Measurements from ENCODE around the gene SNX18. TPM values are rescaled to one million over a fixed set of nuclear protein-coding genes. Genes with fewer than 3 reads are reported as not detected.
"Not testable (repeated sequence)": the region's sequence is repeated elsewhere in the genome, so short reads cannot be mapped to it uniquely, and the experiment has no call there.

The SNX18 gene
- polyA plus RNA-seq, 3 donors, result 30.0 to 32.7 (median 31.0) TPM

DNA sequence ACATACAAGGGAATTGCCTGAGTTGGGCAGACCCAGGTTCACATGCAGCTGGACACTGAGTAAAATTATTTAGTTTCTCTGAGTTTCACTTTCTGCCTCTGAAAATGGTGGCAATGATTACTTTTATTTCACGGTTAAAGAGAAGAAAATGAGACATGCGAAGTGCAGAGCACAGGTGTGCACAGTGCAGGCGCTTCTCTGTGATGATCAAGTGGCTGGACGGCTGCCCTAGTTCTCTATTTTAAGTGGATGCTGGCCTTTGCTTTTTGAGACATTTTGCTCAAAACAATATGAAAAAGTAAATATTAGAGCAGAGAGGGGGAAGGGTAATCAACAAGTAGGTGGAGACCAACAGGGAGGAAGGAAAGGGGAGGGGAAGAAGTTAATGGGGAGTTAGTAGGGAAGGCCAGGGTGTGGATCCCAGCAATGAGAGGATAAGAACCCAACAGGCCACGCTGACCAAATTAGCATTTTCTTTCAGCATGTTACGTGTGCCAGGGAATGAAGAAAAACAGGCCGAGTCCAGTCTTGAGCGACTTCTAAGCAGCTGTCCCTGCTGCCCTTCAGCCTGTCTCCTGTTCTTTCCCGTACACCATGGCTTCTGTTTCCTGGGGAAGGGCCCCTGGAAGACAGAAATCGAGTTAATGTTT lies 16.1 kb downstream of the SNX18 start:
- DNase-seq (ENCODE audit: extremely low read depth in 1 of 11, low read depth in 9 of 11, low spot score in 4 of 11), result peak in 1 of 11 donors; percentile 53

DNA sequence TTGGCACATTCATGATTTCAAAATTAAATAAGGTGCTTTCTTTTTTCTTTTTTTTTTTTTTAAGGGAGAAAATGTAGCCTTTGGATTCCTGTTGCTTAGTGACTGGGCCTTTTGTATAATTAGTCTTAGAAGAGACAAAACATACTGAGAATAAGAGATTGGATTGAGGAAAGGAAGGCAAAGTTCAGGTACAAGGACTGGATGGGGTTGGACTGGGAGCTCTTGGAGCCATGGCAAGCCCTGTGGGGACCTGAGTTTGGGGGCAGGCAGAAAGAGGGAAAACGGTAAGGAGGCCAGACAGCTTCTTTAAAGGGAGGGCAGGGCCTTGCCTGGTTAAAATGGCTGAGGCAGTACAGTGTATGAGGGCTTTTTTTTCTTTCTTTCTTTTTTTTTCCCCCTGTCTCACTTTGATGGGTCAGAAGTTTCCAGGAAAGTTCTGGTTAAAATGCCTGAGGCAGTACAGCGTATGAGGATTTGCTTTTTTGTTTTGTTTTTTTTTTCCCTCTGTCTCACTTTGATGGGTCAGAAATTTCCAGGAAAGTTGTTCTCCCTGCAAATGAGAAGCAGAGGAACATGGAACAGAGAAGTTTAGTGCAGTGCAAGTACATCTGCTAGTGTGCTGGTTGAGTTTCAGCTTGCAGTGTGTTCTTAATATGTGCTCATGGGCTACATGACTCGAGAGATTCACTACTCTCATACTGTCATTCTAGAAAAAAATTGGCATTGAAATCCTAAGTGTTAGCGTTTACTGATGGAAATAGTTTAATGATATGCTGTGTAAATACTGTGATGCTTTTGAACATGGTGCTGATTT lies 16.8 kb downstream of the SNX18 start:
- DNase-seq (ENCODE audit: extremely low read depth in 1 of 11, low read depth in 9 of 11, low spot score in 4 of 11), result no peak

DNA sequence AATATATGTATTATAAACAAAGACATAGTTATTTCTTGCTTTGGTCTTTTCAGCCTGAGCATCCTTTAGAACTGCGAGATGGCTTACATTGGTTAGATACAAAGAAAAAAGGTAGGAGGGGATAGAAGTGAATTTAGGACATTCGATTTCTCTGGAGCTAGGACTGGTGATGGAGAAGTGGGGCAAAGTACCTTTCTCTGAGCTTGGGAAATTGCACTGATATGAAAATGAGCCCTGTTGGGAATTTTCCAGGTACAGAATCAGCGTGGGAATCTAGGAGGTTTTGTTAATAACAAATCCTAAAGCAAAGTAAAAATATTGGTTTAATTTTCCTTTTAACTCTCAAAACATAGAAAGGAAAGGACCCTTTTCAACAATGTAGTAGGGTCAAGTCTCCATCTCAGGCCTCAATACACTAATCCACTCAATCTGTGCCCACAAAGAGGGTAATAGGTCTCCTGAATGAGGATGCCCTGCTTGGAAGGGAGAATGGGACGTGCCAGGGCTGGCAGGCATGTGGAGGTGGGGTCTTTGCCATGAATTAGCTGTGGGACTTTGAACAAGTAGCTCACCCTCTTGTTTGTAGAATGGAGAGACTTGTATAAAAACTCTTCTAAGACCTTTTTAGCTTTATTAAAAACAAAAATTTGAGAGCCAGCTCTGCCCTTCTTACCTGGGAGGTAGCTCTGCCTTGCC lies 17.7 kb downstream of the SNX18 start:
- no peak for DNase-seq (ENCODE audit: extremely low read depth in 1 of 11, low read depth in 9 of 11, low spot score in 4 of 11)

DNA sequence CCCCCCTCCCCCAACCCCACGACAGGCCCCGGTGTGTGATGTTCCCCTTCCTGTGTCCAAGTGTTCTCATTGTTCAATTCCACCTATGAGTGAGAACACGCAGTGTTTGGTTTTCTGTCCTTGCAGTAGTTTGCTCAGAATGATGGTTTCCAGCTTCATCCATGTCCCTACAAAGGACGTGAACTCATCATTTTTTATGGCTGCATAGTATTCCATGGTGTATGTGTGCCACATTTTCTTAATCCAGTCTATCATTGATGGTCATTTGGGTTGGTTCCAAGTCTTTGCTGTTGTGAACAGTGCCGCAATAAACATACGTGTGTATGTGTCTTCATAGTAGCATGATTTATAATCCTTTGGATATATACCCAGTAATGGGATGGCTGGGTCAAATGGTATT lies 18.8 kb downstream of the SNX18 start:
- DNase-seq (ENCODE audit: extremely low read depth in 1 of 11, low read depth in 9 of 11, low spot score in 4 of 11), result not testable (repeated sequence)

DNA sequence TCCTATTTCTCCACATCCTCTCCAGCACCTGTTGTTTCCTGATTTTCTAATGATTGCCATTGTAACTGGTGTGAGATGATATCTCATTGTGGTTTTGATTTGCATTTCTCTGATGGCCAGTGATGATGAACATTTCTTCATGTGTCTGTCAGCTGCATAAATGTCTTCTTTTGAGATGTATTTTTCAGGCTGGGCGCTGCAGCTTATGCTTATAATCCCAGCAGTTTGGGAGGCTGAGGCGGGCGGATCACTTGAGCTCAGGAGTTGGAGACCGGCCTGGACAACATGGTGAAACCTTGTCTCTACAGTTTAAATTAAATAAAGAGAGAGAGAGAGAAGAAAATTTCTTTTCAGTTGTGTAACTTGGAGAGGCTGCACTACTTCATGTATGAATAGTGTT lies 19.3 kb downstream of the SNX18 start:
- not testable (repeated sequence) for DNase-seq (ENCODE audit: extremely low read depth in 1 of 11, low read depth in 9 of 11, low spot score in 4 of 11)

DNA sequence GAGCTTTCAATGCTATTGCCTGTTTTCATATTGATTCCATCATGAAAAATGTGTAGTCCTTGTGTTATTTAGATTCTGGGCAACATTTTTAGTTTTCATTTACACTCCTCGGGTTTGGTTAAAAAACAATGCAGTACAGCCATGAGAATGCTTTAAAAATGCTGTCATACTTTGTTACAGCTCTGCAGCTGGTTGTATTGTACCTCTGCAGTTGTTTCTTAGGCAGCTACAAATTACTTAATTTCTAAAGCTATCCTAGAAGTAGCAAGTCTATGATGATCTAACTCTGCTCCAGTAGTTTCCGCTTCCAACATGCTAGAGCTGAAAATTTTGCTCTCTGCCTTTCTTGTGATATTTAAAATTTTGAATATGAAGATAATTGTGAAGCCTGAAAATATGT lies 20.2 kb downstream of the SNX18 start:
- DNase-seq (ENCODE audit: extremely low read depth in 1 of 11, low read depth in 9 of 11, low spot score in 4 of 11), result no peak

DNA sequence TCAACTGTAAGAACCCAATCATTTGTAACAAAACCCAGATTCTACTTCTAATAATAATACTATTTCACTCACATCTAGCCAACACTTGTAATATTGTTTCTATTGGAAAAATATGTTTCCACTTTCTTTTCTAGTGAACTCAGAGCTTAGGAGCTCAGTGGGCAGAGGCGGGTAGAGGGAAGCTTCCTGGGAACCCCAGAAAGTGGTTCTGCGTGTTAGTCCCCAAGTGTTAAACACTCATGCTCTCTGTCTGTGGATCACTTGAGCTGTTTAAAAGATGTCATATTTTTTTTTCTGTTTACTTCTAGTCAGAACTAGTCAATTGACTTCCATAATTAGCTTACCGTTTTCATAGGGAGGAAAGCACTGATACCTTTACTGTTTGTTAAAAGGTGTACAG lies 20.6 kb downstream of the SNX18 start:
- DNase-seq (ENCODE audit: extremely low read depth in 1 of 11, low read depth in 9 of 11, low spot score in 4 of 11), result no peak

DNA sequence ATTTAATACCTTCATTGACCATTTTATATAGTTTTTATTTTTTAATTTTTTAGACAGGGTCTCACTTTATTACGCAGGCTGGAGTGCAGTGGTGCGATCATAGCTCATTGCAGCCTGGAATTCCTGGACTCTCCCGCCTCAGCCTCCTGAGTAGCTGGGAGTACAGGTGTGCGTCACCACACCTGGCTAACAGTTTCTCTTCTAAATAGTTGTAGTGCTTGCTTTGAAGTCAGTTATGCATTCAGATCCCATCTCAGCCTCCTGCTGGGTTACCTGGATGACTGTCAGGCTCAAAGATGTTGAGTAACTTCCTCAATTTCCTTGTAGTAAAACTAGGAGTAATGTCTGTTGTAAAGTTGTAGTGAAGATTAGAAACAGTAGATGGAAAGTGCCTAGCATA lies 21.4 kb downstream of the SNX18 start:
- DNase-seq (ENCODE audit: extremely low read depth in 1 of 11, low read depth in 9 of 11, low spot score in 4 of 11), result no peak

DNA sequence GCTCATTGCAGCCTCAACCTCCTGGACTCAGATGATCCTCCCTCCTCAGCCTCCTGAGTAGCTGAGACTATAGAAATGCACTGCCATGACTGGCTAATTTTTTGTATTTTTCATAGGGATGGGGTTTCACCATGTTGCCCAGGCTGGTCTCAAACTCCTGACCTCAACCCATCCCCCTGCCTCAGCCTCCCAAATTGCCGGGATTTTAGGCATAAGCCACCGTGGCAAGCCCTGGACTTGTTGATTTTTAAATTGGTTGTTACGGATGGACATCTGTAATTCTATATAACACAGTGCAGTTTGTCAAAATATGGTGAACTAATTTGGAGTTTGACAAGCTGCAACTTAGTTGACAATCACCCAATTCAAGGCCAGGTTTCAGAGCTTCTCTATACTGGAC lies 22.7 kb downstream of the SNX18 start:
- DNase-seq (ENCODE audit: extremely low read depth in 1 of 11, low read depth in 9 of 11, low spot score in 4 of 11), result no peak

DNA sequence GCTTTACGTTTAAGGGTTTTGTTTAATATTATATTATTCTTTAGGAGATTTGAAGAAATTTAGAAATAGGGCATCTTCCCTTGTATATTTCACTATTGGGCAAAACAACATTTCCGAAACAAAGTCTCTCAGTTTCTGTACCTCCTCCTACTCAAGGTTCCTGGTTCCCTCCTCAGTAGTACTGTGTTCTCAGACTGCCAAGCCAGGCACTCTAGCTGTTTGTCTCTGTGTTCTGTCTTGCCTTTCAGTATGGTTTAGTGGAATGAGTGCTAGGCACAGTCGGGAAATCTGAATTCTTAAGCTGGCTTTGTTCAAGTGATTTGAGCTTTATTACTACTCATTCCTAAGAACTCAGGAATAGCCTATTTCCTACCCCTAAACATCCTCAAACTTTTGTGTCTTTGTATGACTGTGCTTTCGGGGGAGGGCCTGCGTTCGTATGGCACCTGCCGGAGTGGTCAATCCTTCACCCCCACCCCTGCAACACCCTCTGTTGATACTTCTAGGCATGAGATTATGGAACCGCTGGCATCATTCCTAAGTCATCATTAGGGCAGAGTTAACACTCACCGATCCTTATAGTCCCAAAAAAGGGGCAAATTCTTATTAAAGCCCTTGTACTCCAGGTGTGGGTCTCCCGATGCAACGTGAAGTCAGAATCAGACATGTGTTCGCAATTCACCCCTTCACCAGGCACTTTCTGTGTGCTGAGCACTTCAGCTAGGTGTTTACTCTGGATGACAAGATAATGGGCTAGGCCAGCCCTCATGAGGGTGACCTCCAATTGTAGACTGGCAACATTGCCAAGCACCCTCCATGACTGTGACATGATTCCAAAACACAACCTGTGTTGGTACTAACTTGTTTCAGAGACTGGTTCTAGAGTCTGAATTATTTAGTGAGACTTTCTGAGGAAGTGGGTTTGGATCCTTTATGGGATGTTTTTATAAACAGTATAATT lies 24.5 kb downstream of the SNX18 start:
- DNase-seq (ENCODE audit: extremely low read depth in 1 of 11, low read depth in 9 of 11, low spot score in 4 of 11), result no peak

DNA sequence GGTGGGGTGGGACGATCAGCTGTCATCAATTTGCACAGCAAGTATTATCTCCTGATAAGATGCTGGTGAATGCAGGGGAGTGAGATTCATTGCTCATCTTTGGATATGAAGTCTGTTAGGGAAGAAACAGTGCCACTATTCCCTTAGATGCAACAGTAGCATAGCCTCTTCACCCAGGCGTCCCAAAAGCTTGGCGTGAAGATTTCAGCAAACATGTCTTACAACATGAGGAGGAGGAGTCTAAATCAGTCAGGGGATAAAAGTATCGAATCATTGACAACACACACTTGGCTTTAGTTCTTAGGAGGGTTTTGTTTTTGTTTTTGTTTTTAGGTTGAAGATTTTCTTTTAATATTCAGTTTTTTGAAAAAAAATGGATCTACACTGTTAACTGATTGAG lies 26.5 kb downstream of the SNX18 start:
- no peak for DNase-seq (ENCODE audit: extremely low read depth in 1 of 11, low read depth in 9 of 11, low spot score in 4 of 11)

DNA sequence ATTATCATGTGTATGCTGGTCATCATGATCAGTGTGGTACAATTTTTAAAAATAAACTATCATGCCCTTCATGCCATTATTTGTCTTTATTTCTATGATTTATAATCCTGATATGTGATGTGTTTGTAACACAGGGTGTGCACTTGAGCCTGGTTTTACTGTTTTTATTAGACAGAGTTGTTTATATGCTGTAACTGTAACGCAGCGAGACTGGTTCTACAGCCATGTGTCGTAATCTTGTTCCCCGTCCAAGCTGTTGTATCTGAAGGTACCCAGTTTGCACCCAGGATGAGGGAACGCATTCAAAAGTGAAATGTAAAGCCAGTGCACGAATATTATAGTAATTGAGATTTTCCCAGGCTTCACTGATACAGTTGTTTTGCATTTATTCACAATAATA lies 28.2 kb downstream of the SNX18 start:
- DNase-seq (ENCODE audit: extremely low read depth in 1 of 11, low read depth in 9 of 11, low spot score in 4 of 11), result no peak

DNA sequence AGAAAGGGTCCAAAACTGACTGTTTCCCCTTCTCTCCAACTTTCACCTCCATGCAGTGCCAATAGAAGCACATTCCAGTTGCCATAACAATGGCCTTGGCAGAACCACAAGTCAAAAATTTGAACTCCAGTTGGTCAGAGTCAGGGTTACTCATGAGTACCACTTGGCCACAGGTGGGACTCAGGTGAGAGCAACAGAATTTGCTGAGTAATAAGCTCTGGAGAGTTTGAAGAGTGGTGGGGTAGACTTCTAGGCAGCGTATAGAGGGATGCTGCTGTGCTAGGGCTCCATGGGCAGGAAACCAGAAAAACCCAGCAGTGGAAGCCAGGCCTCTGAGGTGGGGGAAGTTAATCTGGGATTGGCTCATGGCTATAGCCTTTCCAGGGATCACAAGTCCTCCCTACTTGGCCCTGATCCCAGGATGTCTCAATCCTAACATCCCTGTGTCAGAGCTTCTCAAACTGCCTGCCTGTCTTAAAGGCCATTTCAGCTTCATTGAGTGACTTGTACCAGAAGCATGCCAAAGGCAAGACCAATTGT lies 30.2 kb downstream of the SNX18 start:
- DNase-seq (ENCODE audit: extremely low read depth in 1 of 11, low read depth in 9 of 11, low spot score in 4 of 11), result no peak

DNA sequence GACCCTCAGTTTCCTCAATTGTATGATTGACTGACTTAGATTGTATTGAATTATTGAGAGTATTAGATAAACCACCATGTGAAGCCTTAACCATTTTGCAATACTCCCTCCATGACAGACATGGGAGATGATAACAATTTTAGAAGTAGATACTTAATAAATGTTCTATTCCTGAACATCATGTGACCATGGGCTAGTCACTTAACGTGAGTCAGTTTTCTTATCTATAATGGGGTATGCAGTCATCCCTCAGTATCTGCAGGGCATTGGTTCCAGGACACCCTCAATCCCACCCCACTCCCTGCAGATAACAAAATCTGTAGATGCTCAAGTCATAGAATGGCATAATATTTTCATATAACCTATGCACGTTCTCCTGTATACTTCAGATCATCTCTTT lies 31.0 kb downstream of the SNX18 start:
- DNase-seq (ENCODE audit: extremely low read depth in 1 of 11, low read depth in 9 of 11, low spot score in 4 of 11), result no peak

DNA sequence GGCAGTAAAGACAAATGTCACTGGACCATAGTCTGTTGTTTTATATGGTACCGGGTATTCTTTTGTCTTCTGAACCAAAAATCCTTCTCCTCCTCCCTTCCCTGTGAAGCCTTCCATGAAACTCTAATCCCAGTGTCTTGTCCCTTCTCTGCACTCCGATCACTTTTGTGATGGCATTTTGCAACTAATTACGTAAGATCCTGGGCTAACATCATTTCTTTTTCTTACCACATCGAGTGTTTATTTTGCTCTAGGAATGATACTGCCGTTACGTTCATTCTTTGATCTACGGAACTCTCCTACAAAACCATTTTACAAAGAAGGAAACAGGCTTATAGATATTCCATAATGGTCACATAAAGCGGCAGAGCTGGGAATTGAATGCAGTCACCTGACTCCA lies 33.7 kb downstream of the SNX18 start:
- no peak for DNase-seq (ENCODE audit: extremely low read depth in 1 of 11, low read depth in 9 of 11, low spot score in 4 of 11)

DNA sequence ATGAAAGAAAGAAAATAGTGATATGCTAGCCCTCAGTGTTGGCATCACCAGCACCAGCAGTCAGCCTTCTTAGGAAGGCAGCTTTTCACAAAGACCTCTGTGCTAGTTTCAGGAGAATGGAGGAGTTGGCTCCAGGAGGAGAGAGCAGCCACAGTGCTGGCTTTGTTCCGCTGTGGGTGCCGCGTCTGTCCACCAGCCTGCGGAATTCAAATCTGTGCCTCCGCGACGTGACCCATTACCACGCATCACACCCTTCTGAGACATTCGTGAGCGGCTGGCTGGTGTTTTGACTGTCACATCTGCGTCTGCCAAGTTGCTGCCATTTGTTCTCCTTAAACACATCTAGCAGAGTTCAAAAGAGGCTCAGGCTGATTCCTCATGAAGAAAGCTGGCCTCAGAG lies 34.4 kb downstream of the SNX18 start:
- DNase-seq (ENCODE audit: extremely low read depth in 1 of 11, low read depth in 9 of 11, low spot score in 4 of 11), result no peak

DNA sequence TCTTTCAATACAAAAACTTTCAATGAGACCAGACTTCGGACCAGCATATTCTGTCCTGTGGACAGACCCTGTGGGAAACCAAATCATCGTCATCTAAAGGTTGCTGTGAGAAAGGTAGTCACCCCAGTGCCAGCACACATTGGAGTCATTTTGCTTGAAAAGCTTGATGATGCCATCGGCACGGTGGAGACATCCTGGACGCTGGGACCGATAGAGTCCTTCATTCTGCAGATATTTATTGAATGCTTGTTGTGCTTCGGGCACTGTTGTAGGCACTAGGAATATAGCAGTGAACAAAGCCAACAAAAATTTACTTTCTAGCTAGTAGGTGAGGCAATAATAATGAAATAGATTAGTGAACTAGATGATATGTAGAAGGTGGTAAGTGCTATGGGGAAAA lies 34.9 kb downstream of the SNX18 start:
- no peak for DNase-seq (ENCODE audit: extremely low read depth in 1 of 11, low read depth in 9 of 11, low spot score in 4 of 11)

DNA sequence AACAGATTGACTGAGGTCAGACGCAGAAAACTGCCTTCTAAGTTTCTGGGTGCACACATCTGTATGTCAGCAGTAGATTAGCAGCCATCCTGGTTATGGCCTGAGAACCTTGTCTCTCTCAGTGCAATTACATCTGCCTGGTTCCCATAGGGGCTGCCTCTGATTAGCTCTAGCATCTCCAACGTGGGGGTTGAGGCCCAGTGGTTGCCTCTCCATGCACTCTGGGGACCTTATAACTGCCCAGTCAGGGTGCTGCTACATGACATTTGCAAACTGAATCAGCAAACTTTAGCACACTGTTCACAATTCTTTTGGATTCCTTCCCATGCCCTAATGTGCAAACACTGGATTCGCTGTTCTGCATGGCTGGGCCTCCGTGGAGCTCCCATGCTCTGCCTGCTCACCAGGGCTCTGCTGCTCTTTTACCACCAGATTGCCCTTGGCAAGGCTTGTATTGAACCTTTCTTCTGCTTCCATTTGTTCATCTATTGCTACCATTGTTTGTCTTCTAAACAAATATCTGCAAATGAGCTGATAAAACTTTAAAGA lies 36.2 kb downstream of the SNX18 start:
- no peak for DNase-seq (ENCODE audit: extremely low read depth in 1 of 11, low read depth in 9 of 11, low spot score in 4 of 11)

DNA sequence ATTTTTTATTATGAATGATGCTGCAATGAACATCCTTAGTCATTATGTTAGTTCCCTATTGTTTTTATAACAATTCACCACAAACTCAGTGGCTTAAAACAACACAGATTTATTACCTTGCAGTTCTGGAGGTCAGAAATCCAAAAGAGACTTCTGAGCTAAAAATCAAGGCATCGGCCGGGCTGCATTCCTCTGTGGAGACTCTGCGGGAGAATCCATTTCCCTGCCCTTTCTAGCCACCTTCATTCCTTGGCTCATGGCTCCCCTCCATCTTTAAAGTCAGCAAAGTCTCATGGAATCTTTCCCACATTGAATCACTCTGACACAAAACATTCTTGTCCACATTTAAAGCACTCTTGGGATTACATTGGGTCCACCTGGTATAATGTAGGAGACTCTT lies 38.6 kb downstream of the SNX18 start:
- DNase-seq (ENCODE audit: extremely low read depth in 1 of 11, low read depth in 9 of 11, low spot score in 4 of 11), result no peak
